ENCODE data around the gene ZNF396.

- TF ChIP-seq HMGXB4 (CRISPR knock-in tag; IDR thresholded peaks at IDR 0.05) (no peak), CTCF (IDR thresholded peaks at IDR 0.05) (no peak), AFF4 (CRISPR knock-in tag; IDR thresholded peaks at IDR 0.05; ENCODE audit: borderline replicate concordance) (no peak), ZNF121 (CRISPR knock-in tag; IDR thresholded peaks at IDR 0.05) (no peak)
- TF ChIP-seq, protein P1, sequence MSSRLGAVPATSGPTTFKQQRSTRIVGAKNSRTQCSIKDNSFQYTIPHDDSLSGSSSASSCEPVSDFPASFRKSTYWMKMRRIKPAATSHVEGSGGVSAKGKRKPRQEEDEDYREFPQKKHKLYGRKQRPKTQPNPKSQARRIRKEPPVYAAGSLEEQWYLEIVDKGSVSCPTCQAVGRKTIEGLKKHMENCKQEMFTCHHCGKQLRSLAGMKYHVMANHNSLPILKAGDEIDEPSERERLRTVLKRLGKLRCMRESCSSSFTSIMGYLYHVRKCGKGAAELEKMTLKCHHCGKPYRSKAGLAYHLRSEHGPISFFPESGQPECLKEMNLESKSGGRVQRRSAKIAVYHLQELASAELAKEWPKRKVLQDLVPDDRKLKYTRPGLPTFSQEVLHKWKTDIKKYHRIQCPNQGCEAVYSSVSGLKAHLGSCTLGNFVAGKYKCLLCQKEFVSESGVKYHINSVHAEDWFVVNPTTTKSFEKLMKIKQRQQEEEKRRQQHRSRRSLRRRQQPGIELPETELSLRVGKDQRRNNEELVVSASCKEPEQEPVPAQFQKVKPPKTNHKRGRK (CRISPR knock-in tag; IDR thresholded peaks at IDR 0.05; ENCODE audit: borderline replicate concordance) = no peak
Measured at GRCh38 chr18:35424356-35424755, 47.2 kb upstream of the ZNF396 start.
